ENCODE data around the gene CCDC148. TPM values are rescaled to one million over a fixed set of nuclear protein-coding genes. Genes with fewer than 3 reads are reported as not detected.

Gene CCDC148
- total RNA-seq, 1 donor from 2014 or later, result 9.3 TPM

- Histone ChIP-seq H3K4me3 (no peak overlapping the region), H3K4me1 (no peaks in the 10 kb centered on the region), H2AFZ (replicated peaks) (no peak overlapping the region), H3K27ac (no peak overlapping the region), H3K9ac (no peak overlapping the region), H3K9me3 (ENCODE audit: low read depth) (no peaks in the 10 kb centered on the region), H3K27me3 (no peaks in the 10 kb centered on the region), H4K20me1 (ENCODE audit: low read depth) (no peaks in the 10 kb centered on the region), H3K79me2 (ENCODE audit: low read depth) (no peaks in the 10 kb centered on the region), H3F3A (ENCODE audit: low read depth) (no peaks in the 10 kb centered on the region), H3K4me2 (no peak overlapping the region), H3K36me3 (no peaks in the 10 kb centered on the region)
- no peaks in the 10 kb centered on the region for H3K4me1 Mint-ChIP-seq
- TF ChIP-seq EZH2 (IDR thresholded peaks at IDR 0.05) (no peak), EZH2phosphoT487 (IDR thresholded peaks at IDR 0.05) (no peak)
- TF ChIP-seq, protein P1, sequence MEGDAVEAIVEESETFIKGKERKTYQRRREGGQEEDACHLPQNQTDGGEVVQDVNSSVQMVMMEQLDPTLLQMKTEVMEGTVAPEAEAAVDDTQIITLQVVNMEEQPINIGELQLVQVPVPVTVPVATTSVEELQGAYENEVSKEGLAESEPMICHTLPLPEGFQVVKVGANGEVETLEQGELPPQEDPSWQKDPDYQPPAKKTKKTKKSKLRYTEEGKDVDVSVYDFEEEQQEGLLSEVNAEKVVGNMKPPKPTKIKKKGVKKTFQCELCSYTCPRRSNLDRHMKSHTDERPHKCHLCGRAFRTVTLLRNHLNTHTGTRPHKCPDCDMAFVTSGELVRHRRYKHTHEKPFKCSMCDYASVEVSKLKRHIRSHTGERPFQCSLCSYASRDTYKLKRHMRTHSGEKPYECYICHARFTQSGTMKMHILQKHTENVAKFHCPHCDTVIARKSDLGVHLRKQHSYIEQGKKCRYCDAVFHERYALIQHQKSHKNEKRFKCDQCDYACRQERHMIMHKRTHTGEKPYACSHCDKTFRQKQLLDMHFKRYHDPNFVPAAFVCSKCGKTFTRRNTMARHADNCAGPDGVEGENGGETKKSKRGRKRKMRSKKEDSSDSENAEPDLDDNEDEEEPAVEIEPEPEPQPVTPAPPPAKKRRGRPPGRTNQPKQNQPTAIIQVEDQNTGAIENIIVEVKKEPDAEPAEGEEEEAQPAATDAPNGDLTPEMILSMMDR (IDR thresholded peaks at IDR 0.05), result no peak
- H3K27me3 Mint-ChIP-seq (ENCODE audit: insufficient read depth, low read depth), result no peaks in the 10 kb centered on the region
- no peak overlapping the region for H3K27ac Mint-ChIP-seq
- H3K9me3 Mint-ChIP-seq, result peaks cover 6% of the 10 kb centered on the region
- peaks cover 5% of the 10 kb centered on the region for H3K36me3 Mint-ChIP-seq
- no peak overlapping the region for H3K4me3 Mint-ChIP-seq
- no peak for DNase-seq (ENCODE audit: low spot score)
These were observed 164.9 kb downstream of the CCDC148 start for GRCh38 chr2:158291544-158292180.

DNA sequence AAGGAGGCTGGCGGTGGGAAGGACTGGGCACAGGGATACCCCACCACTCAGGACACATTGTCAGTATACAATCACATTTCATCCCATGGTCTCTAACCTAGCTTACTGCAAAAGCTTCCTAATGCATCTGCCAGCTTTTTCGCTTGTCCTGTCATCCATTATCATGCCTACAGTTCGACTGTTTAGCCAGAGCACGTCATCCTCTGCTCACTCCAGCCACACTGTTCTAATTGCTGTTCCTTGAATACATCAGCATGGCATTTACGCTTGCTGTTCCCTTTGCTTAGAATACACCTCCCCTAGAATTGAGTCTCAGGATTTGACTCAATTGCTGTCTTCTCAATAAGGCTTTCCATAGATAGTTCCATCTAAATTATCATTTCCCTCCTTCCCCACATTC is 166.3 kb downstream of the CCDC148 start:
- Mint-ChIP-seq H3K27me3 (ENCODE audit: insufficient read depth, low read depth) (no peaks in the 10 kb centered on the region), H3K36me3 (peaks cover 5% of the 10 kb centered on the region)

DNA sequence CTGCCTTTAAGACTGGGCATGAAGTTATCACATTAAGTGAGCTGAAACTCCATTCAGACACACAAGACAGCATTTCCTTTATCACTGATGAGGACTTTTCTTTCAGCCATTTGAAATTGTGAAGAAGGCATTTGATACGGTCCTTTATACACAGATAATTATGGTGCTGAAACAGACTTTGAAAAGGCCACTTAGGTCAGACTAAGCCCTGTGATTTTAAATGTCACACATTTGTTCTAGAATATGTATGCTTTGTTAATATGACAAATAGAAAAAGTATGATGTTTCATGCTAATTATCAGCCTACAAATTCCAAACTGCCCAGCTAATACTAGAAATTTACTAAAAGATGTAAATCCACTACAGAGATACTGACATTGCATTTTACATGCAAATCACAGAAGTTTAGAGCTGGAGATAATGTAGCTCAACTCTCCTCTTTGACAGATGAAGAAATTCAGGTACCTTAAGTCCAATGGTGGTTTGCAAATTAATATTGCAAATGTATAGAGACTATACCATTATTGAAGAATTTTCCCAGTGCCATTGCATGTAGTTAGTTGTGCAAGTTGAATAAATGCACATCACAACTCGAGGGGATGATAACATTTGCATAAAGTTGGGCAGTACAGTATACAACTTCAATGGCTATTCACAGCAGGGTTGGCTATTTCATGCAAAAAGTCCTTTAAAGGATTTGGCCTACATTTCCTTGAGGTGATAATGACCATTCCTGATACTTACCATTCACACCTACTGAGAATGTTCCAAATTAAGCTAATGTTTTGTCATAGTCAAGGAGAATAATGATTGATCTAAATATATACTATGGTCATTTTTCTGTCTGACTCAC is 179.7 kb downstream of the CCDC148 start:
- Histone ChIP-seq H3K36me3 (no peaks in the 10 kb centered on the region), H4K20me1 (ENCODE audit: low read depth) (no peaks in the 10 kb centered on the region), H3K79me2 (ENCODE audit: low read depth) (no peaks in the 10 kb centered on the region), H3K9ac (no peak overlapping the region), H2AFZ (replicated peaks) (no peak overlapping the region), H3K27ac (no peak overlapping the region), H3K27me3 (no peaks in the 10 kb centered on the region), H3K4me3 (no peak overlapping the region), H3K9me3 (ENCODE audit: low read depth) (no peaks in the 10 kb centered on the region), H3K4me1 (no peaks in the 10 kb centered on the region), H3K4me2 (no peak overlapping the region), H3F3A (ENCODE audit: low read depth) (no peaks in the 10 kb centered on the region)
- no peaks in the 10 kb centered on the region for H3K36me3 Mint-ChIP-seq
- DNase-seq (ENCODE audit: low spot score), result no peak
- no peak for TF ChIP-seq EZH2phosphoT487 (IDR thresholded peaks at IDR 0.05)
- TF ChIP-seq, protein P1 (IDR thresholded peaks at IDR 0.05), result no peak
- no peak for TF ChIP-seq EZH2 (IDR thresholded peaks at IDR 0.05)
- no peak overlapping the region for H3K4me3 Mint-ChIP-seq
- H3K4me1 Mint-ChIP-seq, result no peaks in the 10 kb centered on the region
- peaks cover 3% of the 10 kb centered on the region for H3K9me3 Mint-ChIP-seq
- H3K27me3 Mint-ChIP-seq (ENCODE audit: insufficient read depth, low read depth), result no peaks in the 10 kb centered on the region
- no peak overlapping the region for H3K27ac Mint-ChIP-seq

More for the DNA sequence above, 166.3 kb downstream of the CCDC148 start:
- DNase-seq (ENCODE audit: low spot score), result no peak
- Mint-ChIP-seq H3K9me3 (peaks cover 6% of the 10 kb centered on the region), H3K4me1 (no peaks in the 10 kb centered on the region), H3K27ac (no peak overlapping the region), H3K4me3 (no peak overlapping the region)
- TF ChIP-seq EZH2 (IDR thresholded peaks at IDR 0.05) (no peak), EZH2phosphoT487 (IDR thresholded peaks at IDR 0.05) (no peak)
- TF ChIP-seq, protein P1 (IDR thresholded peaks at IDR 0.05), result no peak
- Histone ChIP-seq H3K9me3 (ENCODE audit: low read depth) (no peaks in the 10 kb centered on the region), H3K4me1 (no peaks in the 10 kb centered on the region), H3K9ac (no peak overlapping the region), H4K20me1 (ENCODE audit: low read depth) (no peaks in the 10 kb centered on the region), H3F3A (ENCODE audit: low read depth) (no peaks in the 10 kb centered on the region), H3K36me3 (no peaks in the 10 kb centered on the region), H3K79me2 (ENCODE audit: low read depth) (no peaks in the 10 kb centered on the region), H3K4me3 (no peak overlapping the region), H3K27ac (no peak overlapping the region), H3K4me2 (no peak overlapping the region), H3K27me3 (no peaks in the 10 kb centered on the region), H2AFZ (replicated peaks) (no peak overlapping the region)

Measured in neural progenitor cell (in vitro differentiated cells).